NK-92 (cell line): Measurements from ENCODE around the gene CYB5R2.

Experiments
- DNase-seq: peaks from one replicate; lab custom pipeline; 2025; ENCODE audit not compliant: unreplicated experiment; lab: John Stamatoyannopoulos, UW

The CYB5R2 gene

GRCh38 chr11:7672960-7673723 lies at the start of gene CYB5R2:
CYB5R2 (minus strand) TSS chr11:7673500; CDS start chr11:7672825, 675 bp downstream.
- DNase-seq: no peak

GRCh38 chr11:7714786-7715185 lies 41.5 kb upstream of the CYB5R2 start:
- no peak for DNase-seq

DNA sequence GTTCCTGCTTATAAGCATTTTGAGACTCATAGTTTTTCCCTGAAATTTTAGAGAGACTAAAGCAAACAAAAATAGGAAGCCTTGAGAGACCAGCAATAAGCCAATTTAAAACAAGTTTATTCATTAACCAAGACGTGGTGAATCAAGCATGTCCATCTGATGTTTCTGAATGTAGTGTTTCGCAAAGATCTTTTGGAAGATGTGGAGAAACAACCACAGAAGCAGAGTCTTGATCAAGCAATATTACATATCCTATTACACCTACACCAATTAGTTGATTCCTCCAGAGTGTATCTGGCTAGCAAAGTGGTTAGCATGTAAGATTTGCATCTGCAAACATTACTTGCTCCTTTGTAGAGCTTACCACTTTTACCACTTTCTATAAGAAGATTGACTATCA lies 33.1 kb upstream of the CYB5R2 start, which contains the start of gene OVCH2:
TSS of gene OVCH2 (minus strand) at position 101 of the 400 bp plus-strand sequence. CDS start at position 18, 83 bp downstream.
- no peak for DNase-seq

GRCh38 chr11:7703740-7704139 lies 30.4 kb upstream of the CYB5R2 start:
- no peak for DNase-seq

- DNase-seq: no peak
These were observed 23.1 kb upstream of the CYB5R2 start for GRCh38 chr11:7696424-7696823.

DNA sequence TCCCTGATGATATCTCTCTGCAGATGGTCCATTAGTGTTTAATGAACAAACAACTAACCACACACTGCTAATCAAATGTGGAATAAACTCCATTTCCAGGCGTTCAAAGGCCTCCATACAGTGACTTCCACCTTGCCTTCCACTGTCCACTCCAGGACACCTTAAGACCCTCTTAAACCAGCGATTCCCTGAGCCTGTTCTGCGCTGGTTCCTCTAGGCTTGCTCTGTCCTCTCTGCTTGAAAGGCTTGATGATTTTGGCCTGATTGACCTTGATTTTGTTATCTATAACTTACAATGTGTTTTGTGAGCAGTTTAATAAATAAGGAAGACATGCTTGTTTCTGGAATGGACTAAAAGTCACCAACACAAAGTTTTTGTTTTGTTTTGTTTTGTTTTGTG lies 20.9 kb upstream of the CYB5R2 start:
- no peak for DNase-seq

DNA sequence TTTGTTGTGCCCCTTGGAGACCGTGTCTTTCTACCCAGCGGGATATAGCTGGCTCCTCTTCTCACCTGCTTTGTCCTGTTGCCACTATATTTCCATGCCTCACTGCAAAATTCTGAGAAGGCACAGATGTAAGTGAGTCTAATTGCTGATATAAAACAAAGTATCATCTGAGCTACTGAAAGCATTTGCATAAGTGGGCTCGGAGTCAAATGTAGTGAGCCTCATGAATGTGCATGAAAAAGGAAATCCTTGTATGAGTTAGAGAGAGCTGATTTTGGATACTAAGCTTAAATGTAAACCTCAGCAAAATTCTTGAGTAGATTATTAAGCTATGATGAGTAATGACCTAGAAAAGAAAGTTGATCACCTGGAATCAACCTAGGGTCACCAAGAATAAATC lies 19.1 kb upstream of the CYB5R2 start:
- DNase-seq: no peak

DNA sequence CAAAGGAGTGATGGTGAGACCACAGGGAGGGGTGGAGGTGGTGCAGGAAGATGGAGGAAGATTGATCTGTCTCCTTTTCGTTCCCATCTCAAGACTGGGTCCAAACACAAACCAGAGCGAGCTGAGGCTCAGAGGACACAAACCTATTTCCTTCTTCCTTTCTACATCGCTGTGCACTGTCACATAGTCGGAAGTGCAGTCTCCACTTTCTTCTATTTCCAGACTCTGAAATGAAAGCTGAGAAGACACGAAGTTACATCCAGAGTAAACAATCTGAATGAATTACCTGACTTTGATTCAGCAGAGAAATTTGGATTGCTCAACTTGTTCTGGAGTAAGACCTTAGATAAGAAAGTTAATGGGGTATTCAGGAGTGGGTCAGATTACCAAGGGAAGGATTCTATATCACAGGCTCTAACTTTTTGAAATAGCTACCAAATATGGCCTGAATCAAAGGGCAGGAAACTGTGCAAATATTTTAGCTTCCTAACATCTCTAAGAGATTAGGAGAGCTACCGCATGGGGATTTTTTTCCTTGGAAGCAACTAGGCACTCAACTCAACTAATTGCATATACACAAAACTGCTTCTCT lies 18.6 kb upstream of the CYB5R2 start:
- DNase-seq: no peak

DNA sequence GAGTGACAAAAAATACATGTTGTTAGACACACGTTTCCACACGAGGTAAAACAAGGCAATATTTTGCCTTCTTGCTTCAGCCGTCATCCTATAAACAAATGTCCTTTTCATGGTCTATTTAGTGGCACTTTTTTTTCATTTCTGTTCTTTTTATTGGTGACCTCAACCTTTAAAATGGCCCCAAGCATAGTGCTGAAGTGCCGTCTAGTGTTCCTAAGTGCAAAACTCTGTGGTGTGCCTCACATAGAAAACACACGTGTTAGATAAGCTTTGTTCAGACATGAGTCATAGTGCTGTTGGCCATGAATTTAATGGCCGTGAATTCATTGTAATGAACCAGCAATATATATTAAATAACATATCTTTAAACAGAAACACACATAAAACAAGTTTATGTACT lies 17.3 kb upstream of the CYB5R2 start:
- no peak for DNase-seq

DNA sequence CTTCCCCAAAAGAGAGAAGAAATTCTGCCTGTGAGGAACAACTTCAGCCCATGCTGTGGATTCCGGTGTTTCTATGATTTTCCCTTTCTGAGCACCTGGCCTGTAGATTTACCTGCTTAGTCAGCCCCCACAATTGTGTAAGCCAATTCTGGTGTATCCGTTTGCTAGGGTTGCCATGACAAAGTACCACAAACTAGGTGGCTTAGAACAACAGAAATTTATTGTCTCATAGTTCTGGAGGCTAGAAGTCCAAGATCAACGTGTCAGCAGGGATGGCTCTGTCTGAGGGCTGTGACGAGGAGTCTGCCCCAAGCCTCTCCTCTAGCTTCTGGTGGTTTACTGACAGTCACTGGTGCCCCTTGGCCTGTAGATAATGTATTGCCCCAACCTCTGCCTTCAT lies 15.9 kb upstream of the CYB5R2 start:
- DNase-seq: no peak

GRCh38 chr11:7688238-7688826 lies 15.0 kb upstream of the CYB5R2 start:
- DNase-seq: no peak

- no peak for DNase-seq
These were observed 14.1 kb upstream of the CYB5R2 start for GRCh38 chr11:7687386-7687785.

DNA sequence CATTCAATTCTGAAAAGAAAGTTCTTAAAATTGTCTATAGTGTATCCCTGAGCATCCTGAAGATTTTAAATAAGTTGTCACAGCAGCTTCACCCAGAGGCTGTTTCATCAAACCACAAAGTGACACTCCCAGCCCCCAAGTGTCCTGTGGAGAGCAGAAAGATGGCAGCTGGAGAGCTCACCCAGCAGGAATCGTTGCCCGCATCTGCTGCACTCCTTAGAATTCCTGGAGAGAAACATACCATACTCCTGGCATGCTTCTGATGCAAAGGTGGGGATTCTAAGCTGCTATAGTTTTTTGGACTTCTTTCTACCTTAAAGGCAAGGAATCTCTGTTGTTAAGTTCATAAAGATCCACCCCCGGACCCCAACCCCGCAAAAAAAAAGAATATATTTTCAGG lies 13.5 kb upstream of the CYB5R2 start:
- DNase-seq: no peak

- no peak for DNase-seq
These were observed 10.3 kb upstream of the CYB5R2 start for GRCh38 chr11:7683571-7683970.

GRCh38 chr11:7677796-7678201 lies 4.5 kb upstream of the CYB5R2 start:
- no peak for DNase-seq

DNA sequence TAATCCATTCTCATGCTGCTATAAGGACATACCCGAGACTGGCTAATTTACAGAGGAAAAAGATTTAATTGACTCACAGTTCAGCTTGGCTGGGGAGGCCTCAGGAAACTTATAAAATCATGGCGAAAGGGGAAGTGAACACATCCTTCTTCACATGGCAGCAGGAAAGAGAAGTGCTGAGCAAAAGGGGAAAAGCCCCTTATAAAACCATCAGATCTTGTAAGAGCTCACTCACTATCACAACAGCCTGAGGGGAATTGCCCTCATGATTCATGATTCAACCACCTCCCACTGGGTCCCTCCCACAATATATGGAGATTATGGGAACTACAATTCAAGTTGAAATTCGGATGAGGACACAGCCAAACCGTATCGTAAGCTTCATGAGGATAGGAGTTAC lies 3.8 kb upstream of the CYB5R2 start:
- DNase-seq: no peak

DNA sequence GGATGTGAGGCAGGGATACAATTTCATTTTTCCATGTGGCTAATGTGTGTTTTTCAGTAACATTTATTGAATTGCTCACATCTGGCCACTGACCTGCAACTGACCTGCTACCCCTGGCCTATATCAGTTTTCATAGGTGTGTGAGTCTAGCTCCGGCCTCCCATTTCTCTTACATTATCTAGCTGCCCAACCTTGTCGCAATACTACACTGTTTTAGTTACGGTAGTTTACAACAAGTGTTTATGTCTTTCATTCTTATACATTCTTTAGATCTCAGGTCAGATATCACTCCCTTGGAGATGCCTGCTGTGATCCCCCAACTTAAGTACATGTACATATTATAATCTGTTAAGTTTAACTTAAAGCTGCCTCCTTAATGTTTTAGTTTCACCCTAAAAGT lies 2.3 kb upstream of the CYB5R2 start:
- DNase-seq: no peak

DNA sequence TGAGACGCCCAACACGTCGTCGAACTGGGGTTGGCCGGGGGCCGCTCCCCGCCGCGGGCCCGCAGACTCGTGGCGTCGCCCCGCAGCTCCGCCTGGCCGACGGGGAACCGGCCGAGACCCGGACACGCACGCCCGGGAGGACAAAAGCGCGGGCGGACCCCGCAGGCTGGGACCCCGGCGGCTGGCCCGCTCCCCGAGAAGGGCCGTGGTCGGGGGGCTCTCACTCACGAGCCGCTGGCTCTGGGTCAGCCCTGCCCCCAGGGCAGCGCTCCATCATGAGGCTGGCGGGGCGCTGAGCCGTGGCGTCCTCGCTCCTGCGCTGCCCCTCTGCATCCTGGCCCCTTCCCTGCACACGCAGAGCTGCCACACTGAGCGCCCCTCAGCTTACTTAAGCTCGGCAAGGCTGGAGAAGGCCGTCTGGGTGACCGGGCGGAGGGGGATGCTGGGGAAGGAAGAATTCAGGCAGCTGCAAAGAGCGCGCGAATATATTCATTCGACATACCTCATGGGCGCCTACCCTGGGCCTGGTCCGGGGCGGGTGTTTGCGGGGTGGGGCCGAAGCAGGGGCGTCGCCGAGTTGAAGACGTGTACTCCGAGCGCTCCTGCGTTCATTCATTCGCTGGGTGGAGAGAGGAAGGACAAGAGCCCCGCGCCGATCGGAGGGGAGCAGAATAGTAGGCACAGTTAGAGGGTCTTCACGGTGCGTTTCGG lies 579 bp upstream of the CYB5R2 start:
- no peak for DNase-seq

DNA sequence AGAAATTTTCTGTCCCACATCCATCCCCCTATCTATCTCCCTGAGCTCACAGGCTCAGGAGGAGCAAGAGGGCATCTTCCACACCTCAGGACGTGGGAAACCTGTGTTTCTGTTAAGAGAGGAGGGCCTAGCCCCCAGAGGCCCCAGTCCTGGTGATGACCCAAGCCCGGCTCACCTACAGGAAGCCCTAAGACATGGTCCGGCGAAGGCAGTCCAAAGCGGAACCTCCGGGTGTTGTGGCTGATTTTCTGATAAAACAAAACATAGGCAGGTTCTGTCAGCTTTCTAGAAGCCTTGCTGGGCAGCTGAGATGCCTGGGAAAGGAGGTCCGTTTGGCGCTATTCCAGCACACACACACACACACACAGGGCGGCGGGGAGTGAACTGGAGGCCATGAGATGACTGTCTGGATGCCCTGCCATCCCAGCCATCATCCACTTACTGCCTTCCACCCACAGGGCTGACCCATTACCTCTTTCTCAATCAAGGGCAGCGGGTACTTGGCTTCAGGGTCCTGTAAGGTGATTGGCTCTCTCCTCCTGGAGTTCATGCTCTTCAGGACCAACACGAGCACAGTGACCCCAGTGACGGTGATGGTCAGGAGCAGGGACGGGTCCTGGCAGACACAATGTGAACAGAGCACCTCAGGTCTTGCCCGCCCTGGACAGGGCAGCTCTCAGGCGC lies 882 bp downstream of the CYB5R2 start:
- DNase-seq: no peak

DNA sequence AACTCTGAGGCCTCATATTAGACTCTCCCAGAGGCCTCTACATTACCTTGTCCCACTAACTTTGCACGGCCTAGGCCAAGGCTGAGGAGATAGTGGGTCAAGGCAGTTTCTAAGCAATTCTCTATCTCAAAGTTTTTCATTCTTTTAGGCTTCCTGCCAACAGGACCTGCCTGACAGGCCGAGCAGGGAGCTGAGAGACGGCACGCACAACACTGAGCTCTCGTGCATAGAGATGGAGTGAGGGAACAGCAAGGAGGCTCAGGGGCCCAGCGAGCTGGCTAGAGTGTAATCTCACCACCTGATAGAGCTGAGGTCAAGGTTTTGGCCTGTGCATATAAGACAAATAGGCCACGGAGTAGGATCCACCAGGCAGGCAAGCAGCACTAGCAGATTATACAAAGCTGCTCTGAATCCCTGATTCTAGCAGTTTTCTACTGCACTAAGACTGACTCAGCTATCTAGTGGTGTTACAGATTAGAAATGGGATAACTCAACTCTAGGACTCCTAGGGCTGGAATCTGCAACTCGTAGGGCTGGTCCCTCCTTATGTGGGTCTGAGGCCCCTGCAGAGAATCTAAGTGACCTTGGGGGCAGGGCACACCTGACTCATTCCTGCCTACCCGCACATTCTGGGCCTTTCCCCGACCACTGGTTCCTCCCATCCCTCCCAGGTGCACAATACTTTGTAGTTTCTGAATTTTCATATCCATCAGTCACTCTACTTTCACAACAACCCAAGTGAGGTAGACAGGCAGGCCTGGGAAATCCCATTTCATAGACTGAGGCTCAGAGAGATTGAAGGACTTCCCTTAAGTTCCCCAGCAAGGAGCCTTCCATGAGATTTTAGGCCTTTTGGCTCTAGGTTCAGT lies 1.7 kb downstream of the CYB5R2 start:
- no peak for DNase-seq
